Mucosa of descending colon (tissue), 3 donors: ENCODE measurements around the gene NAA16. TPM values are rescaled to one million over a fixed set of nuclear protein-coding genes. Genes with fewer than 3 reads are reported as not detected.

ENCODE experiments used
- ATAC-seq: fragments of 200-7000 bp; cut with Tn5 transposase; one replicate; pipeline ENCODE4 v1.9.1; 2020; ENCODE audit warnings: mild to moderate bottlenecking, moderate library complexity
- DNase-seq, 3 donors: peaks; one replicate each; pipeline ENCODE4 v3.0.0-alpha.2; 2020
- H3K36me3 ChIP-seq: fragments of 200-600 bp; one replicate; pipeline ENCODE4 v1.8.0; 2021; ENCODE audit warnings: low read depth, mild to moderate bottlenecking
- H3K4me1 ChIP-seq: fragments of 200-600 bp; one replicate; pipeline ENCODE4 v1.8.0; 2021; ENCODE audit warnings: low read depth, mild to moderate bottlenecking
- H3K4me3 ChIP-seq: fragments of 200-600 bp; one replicate; pipeline ENCODE4 v1.8.0; 2021; ENCODE audit warnings: mild to moderate bottlenecking
- H3K9me3 ChIP-seq: fragments of 200-600 bp; one replicate; pipeline ENCODE4 v1.8.0; 2021; ENCODE audit warnings: mild to moderate bottlenecking
- intact Hi-C, 2 donors: fragments of 100-400 bp; cut with DNase I in 1 of 2; cut with micrococcal nuclease in 1 of 2; formaldehyde crosslinking; loops; one replicate each; pipeline versions ENCODE4 v1.11.0 to v1.11.1; 2022; cut with DNase I, micrococcal nuclease
- total RNA-seq, 3 donors: library from RNA; stranded (reverse); fragmentation: NEBNext Ultra II Directional in 2 of 3; extraction: Animal tissue kit (Norgen Biotek cat#: 25700) in 2 of 3; gene quantifications; one replicate each; pipeline versions ENCODE4 v1.2.1 to v1.2.4, GENCODE V29; 2021 to 2023
- TF ChIP-seq, protein P1 (sequence below): fragments of 200-600 bp; IDR thresholded peaks from one replicate; pipeline ENCODE4 v1.8.0; 2022; ENCODE audit warnings: antibody characterized with exemption, mild to moderate bottlenecking
- donor health status: DM: no; HTN: no; CAD: no; lungs with moderate emphysema.
- donor health status: DM: no; HTN: no; CAD: no.
- donor health status: DM: no; HTN: yes; CAD: no.

The NAA16 gene
- total RNA-seq, 3 donors from 2014 or later: 11.0 to 18.6 (median 18.1) TPM

DNA sequence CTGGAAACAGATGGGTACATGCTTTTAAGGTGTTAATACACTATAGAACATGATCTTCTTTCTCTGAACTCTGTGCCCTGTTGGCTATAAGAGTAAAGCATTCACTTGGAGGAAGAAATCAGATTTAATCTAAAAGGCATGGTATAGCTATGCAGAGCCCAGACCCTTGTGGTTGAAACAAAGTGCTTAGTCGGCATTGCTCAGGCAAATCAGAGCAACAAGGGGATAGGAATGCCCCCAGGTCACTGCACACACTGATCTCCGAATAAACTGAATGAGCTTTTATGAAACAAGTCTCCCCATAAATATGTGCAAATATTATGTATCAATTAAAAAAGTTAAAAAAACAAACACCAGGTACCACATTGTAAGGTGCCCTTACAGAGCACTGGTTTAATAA lies 94.3 kb downstream of the NAA16 start:
- ATAC-seq: no peak
- Histone ChIP-seq H3K9me3 (no peaks in the 10 kb centered on the region), H3K4me3 (no peak overlapping the region), H3K4me1 (no peaks in the 10 kb centered on the region), H3K36me3 (no peaks in the 10 kb centered on the region)
- no peak for DNase-seq
- TF ChIP-seq, protein P1, sequence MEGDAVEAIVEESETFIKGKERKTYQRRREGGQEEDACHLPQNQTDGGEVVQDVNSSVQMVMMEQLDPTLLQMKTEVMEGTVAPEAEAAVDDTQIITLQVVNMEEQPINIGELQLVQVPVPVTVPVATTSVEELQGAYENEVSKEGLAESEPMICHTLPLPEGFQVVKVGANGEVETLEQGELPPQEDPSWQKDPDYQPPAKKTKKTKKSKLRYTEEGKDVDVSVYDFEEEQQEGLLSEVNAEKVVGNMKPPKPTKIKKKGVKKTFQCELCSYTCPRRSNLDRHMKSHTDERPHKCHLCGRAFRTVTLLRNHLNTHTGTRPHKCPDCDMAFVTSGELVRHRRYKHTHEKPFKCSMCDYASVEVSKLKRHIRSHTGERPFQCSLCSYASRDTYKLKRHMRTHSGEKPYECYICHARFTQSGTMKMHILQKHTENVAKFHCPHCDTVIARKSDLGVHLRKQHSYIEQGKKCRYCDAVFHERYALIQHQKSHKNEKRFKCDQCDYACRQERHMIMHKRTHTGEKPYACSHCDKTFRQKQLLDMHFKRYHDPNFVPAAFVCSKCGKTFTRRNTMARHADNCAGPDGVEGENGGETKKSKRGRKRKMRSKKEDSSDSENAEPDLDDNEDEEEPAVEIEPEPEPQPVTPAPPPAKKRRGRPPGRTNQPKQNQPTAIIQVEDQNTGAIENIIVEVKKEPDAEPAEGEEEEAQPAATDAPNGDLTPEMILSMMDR: no peak
- intact Hi-C loops: no loop called here

DNA sequence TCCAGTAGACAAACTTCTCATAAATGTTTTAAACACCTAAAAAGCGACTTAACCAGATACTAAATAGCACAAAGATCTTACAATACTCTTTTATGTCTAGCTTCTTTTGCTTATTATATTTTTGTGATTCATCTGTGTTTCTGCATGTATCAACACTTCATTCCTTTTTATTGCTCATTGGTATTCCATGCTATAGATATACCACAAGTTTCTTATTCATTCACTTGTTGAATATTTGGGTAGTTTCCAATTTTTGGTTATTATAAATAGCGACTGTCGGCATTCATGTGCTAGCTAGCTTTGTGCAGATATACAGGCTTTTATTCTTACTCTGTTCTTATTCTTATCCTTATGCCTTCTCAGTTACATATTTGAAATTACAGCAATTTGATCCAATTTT lies 96.3 kb downstream of the NAA16 start:
- ATAC-seq: no peak
- H3K36me3 ChIP-seq: no peaks in the 10 kb centered on the region
- no peaks in the 10 kb centered on the region for H3K4me1 ChIP-seq
- intact Hi-C loops: no loop called here
- H3K4me3 ChIP-seq: no peak overlapping the region
- no peak for DNase-seq
- TF ChIP-seq, protein P1: no peak
- H3K9me3 ChIP-seq: no peaks in the 10 kb centered on the region

DNA sequence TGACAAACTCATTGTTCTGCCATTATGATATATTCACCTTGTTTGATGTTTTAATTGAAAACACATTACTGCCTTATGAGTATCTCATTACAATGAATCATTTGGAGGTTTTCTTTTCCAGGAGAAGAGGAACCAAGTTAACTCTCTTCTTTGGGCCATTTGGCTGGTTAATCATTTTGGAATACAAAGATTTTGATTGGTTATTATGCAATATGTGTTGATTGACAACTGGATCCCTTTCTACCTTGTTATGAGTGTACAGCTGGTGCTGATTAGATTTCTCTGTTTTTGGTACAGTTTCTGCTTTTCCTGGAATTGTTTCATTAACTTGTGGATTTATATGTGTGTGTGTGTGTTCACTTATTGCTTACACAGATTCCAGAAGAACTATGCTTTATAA lies 97.1 kb downstream of the NAA16 start:
- Histone ChIP-seq H3K4me1 (no peaks in the 10 kb centered on the region), H3K4me3 (no peak overlapping the region), H3K36me3 (no peaks in the 10 kb centered on the region), H3K9me3 (no peaks in the 10 kb centered on the region)
- TF ChIP-seq, protein P1: no peak
- DNase-seq (no peak), ATAC-seq (no peak)
- intact Hi-C loops: no loop called here

DNA sequence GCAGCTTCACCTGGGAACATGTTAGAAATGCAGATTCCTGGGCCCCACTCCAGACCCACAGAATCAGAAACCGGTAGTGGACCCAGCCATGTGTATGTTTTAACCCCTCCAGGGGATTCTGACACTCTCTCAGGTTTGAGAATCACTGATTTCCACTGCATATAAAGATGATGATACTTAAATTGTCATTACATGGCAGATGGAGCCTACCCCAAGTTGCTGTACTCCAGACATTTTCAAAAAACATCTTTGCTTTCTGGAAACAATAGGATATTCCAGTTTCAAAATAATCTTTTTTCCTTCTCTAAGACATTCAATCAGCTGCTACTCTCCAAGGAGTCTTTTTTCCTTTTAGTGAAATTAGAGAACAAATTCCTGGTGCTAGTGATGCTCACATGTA lies 97.7 kb downstream of the NAA16 start:
- no peaks in the 10 kb centered on the region for H3K4me1 ChIP-seq
- intact Hi-C loops: no loop called here
- no peaks in the 10 kb centered on the region for H3K36me3 ChIP-seq
- no peaks in the 10 kb centered on the region for H3K9me3 ChIP-seq
- no peak for ATAC-seq
- no peak for DNase-seq
- no peak overlapping the region for H3K4me3 ChIP-seq
- TF ChIP-seq, protein P1: no peak

DNA sequence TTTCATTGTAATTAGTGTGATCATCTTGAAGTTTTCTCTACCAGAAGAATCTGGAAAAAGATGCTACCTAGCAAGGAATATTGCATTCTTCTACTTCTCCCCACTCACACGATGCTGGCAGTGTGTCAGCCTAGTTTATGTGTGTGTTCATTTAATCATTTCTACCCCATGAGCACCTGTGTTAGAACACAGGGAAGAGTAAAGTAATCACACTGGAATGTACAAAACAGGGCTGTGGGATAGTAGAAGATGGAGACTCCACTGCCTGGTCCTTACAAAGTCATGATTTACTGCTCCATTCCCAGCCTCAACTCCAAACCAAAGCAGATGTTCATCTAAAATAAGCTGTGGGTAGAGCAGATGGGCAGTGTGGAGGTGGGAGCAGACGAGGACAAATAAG lies 98.5 kb downstream of the NAA16 start:
- no peaks in the 10 kb centered on the region for H3K4me1 ChIP-seq
- H3K9me3 ChIP-seq: no peaks in the 10 kb centered on the region
- ATAC-seq: no peak
- H3K4me3 ChIP-seq: no peak overlapping the region
- no peak for DNase-seq
- intact Hi-C loops: no loop called here
- H3K36me3 ChIP-seq: no peaks in the 10 kb centered on the region
- TF ChIP-seq, protein P1: no peak

DNA sequence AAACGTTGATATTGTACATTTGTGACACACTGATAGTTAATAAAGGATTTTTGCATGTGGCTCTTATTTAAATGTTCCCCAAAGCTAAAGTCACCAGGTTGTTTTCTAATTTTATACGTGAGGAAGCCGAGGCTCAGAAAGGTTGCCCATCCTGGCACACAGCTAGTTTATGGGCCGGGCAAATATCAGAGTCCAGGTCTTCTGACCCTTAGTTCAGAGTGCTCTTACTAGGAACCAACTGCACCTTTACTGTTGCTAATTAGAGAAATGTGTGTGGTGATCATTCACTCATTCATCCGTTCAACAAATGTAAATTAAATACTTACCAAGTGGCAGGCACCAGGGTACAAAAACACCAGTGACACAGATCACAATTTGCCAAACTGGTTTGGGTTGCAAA lies 100.0 kb downstream of the NAA16 start:
- Histone ChIP-seq H3K36me3 (no peaks in the 10 kb centered on the region), H3K4me3 (no peak overlapping the region), H3K4me1 (no peaks in the 10 kb centered on the region), H3K9me3 (no peaks in the 10 kb centered on the region)
- TF ChIP-seq, protein P1: no peak
- ATAC-seq: no peak
- intact Hi-C loops: no loop called here
- DNase-seq: no peak
